Panc1 (cell line): ENCODE data around the gene ALDH5A1.

Experiments
- CTCF ChIP-seq: fragments of 450-650 bp; IDR thresholded peaks from 2 replicates; pipeline ENCODE4 v1.5.1; 2017; ENCODE audit warnings: mild to moderate bottlenecking
- POLR2AphosphoS5 ChIP-seq: IDR thresholded peaks from 2 replicates; pipeline ENCODE4 v1.6.1; 2012; ENCODE audit warnings: mild to moderate bottlenecking, low read depth, low read length, moderate library complexity
- SIN3A ChIP-seq: IDR thresholded peaks from 2 replicates; pipeline ENCODE4 v1.6.1; 2012; ENCODE audit warnings: low read depth, mild to moderate bottlenecking, low read length, moderate library complexity, borderline replicate concordance; ENCODE audit not compliant: insufficient read depth
- TCF7L2 ChIP-seq: IDR thresholded peaks from 2 replicates; pipeline ENCODE4 v1.6.1; 2011; ENCODE audit warnings: mild to moderate bottlenecking, low read depth, low read length, inconsistent platforms

DNA sequence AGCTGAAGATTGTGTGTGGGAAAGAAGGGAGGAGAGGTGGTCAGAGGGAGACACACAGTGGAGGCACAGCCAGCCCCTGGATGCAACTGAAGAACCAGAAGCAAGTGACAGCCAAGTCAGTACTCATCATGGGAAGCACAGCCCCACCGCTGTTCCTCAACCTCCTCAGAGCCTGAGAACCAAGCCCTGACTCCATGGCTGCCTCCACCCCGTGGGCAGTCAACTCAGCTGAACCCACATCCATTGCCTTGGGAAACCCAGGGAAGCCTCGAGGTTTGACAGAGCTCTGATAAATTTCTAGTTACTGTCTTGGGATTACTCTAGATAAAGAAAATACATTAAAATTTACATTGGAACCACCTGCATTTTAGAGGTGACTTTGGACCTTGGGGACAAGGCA is 29.6 kb downstream of the ALDH5A1 start:
- no peak for TF ChIP-seq CTCF
- TF ChIP-seq POLR2AphosphoS5: no peak
- no peak for TF ChIP-seq SIN3A
- TF ChIP-seq TCF7L2: no peak
